Measurements from ENCODE around the gene ZNF273. TPM values are rescaled to one million over a fixed set of nuclear protein-coding genes. Genes with fewer than 3 reads are reported as not detected.

Gene ZNF273
- total RNA-seq, 1 donor from 2014 or later, result 17.1 TPM

DNA sequence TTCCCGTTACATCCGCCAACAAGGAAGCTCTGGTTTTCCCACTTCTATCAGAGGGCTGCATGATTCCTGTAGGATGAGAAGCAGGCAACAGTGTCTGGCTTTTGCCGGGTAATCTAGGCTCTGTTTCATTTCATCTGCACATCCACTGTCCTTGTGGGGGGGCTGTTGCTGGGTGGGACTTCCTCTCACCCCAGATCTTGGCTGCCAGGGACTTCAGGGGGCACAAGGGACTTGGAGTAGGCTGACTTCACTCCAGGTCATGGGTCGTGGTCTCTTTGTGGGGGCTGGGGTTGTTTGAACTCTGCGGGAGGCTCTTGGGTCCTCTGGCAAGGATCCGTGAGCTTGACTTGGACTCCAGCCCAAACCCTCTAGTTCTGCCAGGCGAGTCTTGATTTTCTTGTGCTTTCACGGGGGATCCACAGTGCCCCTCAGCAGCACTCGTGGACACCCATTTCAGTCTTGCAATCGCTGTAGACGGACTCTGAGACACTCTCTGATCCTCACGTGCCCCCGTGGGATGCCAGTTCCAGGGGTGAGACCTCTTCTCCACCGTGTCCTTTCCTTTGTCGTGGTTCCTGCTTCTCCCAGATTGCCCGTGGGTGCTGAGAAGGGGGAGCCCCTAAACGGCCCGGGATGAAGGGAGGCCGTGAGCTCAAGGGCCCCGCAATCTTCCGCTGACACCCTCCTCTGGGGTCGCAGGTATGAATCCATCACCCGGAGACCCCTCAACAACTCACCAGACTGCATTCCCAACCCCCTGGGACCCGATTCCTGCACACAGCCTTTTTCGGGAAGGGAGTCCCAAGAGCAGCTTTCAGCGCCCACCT is 21.4 kb upstream of the ZNF273 start:
- no peak overlapping the region for H3K27ac Mint-ChIP-seq (ENCODE audit: unreplicated experiment)
- H3K4me1 Mint-ChIP-seq, result no peaks in the 10 kb centered on the region
- H3K9me3 Mint-ChIP-seq, result peaks cover 5% of the 10 kb centered on the region
- DNase-seq (ENCODE audit: low read depth, low spot score), result no peak
- H3K36me3 Mint-ChIP-seq (ENCODE audit: low read depth), result no peaks in the 10 kb centered on the region
- TF ChIP-seq, protein P1, sequence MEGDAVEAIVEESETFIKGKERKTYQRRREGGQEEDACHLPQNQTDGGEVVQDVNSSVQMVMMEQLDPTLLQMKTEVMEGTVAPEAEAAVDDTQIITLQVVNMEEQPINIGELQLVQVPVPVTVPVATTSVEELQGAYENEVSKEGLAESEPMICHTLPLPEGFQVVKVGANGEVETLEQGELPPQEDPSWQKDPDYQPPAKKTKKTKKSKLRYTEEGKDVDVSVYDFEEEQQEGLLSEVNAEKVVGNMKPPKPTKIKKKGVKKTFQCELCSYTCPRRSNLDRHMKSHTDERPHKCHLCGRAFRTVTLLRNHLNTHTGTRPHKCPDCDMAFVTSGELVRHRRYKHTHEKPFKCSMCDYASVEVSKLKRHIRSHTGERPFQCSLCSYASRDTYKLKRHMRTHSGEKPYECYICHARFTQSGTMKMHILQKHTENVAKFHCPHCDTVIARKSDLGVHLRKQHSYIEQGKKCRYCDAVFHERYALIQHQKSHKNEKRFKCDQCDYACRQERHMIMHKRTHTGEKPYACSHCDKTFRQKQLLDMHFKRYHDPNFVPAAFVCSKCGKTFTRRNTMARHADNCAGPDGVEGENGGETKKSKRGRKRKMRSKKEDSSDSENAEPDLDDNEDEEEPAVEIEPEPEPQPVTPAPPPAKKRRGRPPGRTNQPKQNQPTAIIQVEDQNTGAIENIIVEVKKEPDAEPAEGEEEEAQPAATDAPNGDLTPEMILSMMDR (conservative IDR thresholded peaks at IDR 0.05), result no peak
- peaks cover 14% of the 10 kb centered on the region for H3K27me3 Mint-ChIP-seq (ENCODE audit: low read depth)
- H3K4me3 Mint-ChIP-seq, result no peak overlapping the region

DNA sequence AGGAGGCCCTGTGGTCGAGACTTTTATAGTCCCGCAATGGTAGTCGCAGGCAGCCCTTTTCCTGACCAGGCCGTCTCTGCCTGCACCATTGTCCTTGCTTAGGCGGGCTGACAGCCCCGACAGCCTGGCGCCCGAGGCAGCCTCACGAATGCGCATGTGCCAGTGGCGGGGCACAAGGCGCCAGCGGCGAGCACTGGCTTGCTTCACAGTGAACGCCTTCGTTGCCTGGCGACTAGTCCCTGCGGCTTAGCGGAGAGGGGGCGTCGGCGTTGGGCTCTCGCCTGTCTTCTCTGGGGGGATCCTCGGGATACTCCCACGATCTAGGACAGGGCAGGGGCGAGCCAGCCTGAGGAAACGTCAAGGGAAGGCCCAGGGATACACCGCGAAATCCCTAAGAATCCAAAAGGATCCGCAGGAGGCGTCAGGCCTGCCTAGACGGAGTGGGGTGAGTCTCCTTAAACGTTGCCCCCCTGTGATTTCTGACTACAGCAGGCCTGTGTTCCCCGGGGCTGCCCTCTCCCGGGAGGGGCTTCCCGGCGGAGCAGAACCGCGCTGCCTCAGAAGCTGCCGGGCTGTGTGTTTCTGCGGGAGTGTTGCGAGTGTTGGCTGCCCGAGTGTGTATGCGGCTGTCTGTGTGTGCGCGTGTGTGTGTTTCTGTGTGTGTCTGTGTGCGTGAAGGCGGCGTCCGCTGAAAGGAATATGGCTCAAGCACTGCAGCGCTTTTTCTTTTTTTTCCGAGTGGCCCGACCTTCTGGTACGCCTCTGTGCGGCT is 20.5 kb upstream of the ZNF273 start:
- Mint-ChIP-seq H3K36me3 (ENCODE audit: low read depth) (no peaks in the 10 kb centered on the region), H3K4me3 (no peak overlapping the region), H3K27ac (ENCODE audit: unreplicated experiment) (no peak overlapping the region), H3K9me3 (peaks cover 5% of the 10 kb centered on the region), H3K27me3 (ENCODE audit: low read depth) (peaks cover 23% of the 10 kb centered on the region), H3K4me1 (no peaks in the 10 kb centered on the region)
- no peak for DNase-seq (ENCODE audit: low read depth, low spot score)
- TF ChIP-seq, protein P1 (conservative IDR thresholded peaks at IDR 0.05), result no peak

DNA sequence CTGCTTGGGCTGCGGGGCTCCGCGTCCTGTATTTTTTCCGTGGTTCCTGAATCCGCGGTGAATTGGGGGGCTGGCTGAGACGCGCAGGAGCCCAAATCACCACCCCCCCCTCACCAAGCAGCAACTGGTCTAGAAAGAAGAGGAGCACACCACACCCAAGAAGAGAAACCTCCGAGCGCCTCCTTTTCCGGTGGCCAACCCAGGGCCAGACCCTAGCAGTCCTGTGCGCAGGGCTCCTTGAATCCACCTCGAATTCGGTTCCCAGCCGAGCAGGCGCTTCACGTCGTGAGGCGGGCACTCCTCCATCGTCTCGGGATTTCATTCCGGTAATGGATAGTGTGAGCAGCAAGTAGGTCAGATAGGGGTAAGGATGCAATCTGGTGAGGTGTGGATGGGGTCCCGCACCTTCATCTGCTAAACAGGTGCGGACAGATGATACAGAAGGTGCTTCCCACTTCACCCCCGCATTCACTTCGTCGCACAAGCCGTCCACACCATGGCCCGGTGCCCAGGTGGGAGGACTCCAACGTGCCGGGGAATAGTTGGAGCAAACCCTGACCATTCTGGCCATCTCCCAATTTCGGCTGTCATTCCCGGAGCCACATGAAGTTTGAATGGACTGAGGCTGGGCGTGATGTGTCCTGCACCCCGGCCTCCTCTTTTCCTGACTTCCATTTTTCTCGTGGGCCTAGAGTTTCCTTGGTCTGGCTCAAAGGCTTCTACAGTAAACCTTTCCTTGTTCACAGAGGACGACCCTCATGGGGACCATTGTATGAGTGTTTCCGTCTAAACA is 19.8 kb upstream of the ZNF273 start:
- H3K27me3 Mint-ChIP-seq (ENCODE audit: low read depth), result peaks cover 30% of the 10 kb centered on the region
- TF ChIP-seq, protein P1 (conservative IDR thresholded peaks at IDR 0.05), result no peak
- H3K4me1 Mint-ChIP-seq, result peaks cover 3% of the 10 kb centered on the region
- H3K9me3 Mint-ChIP-seq, result peaks cover 5% of the 10 kb centered on the region
- DNase-seq (ENCODE audit: low read depth, low spot score), result no peak
- H3K36me3 Mint-ChIP-seq (ENCODE audit: low read depth), result no peaks in the 10 kb centered on the region
- no peak overlapping the region for H3K4me3 Mint-ChIP-seq
- H3K27ac Mint-ChIP-seq (ENCODE audit: unreplicated experiment), result no peak overlapping the region

DNA sequence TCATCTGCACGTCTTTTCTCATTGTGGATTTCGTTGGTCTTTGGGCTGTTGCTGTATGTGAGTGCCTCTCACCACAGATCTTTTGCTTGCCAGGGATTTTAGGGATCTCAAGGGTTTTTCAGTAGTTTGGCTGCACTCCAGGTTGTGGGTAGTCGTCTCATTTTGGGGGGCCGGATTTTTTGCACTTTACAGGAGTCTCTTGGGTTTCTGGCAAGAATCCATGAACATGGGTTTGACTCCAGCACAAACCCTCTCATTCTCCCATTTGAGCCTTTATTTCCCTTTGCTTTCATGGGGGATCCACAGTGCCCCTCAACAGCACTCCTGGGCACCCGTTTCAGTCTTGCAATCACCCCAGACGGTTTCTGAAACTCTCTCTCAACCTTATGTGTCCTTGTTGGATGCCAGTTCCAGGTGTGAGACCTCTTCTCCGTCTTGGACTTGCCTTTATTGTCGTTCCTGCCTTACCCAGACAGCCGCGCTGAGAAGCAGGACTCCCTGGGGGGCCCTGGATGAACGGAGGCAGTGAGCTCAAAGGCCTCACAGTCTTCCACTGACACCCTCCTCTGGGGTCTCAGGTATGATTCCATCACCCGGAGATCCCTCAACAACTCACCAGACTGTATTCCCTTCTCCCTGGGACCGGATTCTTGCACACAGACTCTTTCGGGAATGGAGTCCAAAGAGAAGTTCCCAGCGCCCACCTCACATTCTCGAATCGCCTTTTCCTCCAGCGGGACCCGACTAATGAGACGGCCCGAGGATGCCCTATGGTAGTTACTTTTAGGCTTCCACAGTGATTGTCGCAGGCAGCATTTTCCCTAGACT is 18.8 kb upstream of the ZNF273 start:
- H3K36me3 Mint-ChIP-seq (ENCODE audit: low read depth), result no peaks in the 10 kb centered on the region
- DNase-seq (ENCODE audit: low read depth, low spot score), result no peak
- peaks cover 37% of the 10 kb centered on the region for H3K27me3 Mint-ChIP-seq (ENCODE audit: low read depth)
- no peak overlapping the region for H3K27ac Mint-ChIP-seq (ENCODE audit: unreplicated experiment)
- no peak overlapping the region for H3K4me3 Mint-ChIP-seq
- H3K4me1 Mint-ChIP-seq, result peaks cover 9% of the 10 kb centered on the region
- TF ChIP-seq, protein P1 (conservative IDR thresholded peaks at IDR 0.05), result no peak
- H3K9me3 Mint-ChIP-seq, result peaks cover 3% of the 10 kb centered on the region
